OCI-M1 (cell line): ENCODE data around the gene EPSTI1.
"Not testable (repeated sequence)": the region's sequence is repeated elsewhere in the genome, so short reads cannot be mapped to it uniquely, and the experiment has no call there.

Experiments used
- DNase-seq: peaks from one replicate; lab custom pipeline; 2025; lab: John Stamatoyannopoulos, UW

EPSTI1 gene

DNA sequence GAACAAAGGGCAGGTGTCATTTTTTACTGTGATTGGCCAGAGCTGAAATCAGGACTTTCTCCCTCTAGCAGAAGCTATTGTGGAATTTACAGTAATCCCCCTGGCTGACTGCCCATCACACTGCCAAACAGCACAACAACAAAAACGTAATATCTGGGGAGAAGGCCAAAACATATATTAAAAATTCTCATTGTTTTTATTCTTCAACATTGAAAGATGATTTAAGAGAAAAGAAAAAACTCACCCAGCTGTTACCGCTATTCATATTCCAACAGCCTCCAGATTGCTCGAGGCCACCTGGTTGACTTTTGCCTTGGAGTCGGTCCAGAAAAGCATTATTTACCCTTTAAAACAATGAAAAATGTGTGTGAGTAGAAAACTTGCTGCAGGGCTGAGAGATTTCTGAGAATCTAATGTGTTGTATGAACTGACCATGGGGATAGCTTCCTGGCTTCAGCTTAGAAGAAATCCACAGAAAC lies 97.2 kb downstream of the EPSTI1 start:
- no peak for DNase-seq

DNA sequence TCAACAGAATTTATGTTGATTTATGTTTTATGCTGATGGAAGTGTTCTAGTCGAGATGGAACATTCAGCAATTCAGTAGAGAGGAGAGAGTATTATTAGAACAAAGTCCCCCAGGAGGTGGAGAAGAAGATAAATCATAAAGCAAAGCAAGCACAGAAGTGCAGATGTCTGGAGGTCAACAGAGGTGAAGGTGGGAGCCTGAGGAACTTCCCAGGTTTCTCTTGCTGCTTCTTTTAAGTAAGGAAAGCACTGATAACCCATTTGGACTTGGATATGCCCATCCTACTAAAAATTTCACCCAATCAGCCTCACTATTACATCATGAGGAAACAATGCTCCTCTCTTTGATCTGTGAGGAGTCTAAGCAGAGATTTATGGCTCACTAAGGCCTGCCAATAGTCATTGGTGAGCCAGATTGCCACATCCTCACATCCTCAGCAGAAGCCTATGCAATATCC lies 98.8 kb downstream of the EPSTI1 start:
- DNase-seq = no peak

GRCh38 chr13:42892760-42893159 lies 99.3 kb downstream of the EPSTI1 start:
- no peak for DNase-seq

- DNase-seq = no peak
These were observed 100.5 kb downstream of the EPSTI1 start for GRCh38 chr13:42891591-42891990.

- no peak for DNase-seq
These were observed 106.7 kb downstream of the EPSTI1 start for GRCh38 chr13:42885325-42885724.

DNA sequence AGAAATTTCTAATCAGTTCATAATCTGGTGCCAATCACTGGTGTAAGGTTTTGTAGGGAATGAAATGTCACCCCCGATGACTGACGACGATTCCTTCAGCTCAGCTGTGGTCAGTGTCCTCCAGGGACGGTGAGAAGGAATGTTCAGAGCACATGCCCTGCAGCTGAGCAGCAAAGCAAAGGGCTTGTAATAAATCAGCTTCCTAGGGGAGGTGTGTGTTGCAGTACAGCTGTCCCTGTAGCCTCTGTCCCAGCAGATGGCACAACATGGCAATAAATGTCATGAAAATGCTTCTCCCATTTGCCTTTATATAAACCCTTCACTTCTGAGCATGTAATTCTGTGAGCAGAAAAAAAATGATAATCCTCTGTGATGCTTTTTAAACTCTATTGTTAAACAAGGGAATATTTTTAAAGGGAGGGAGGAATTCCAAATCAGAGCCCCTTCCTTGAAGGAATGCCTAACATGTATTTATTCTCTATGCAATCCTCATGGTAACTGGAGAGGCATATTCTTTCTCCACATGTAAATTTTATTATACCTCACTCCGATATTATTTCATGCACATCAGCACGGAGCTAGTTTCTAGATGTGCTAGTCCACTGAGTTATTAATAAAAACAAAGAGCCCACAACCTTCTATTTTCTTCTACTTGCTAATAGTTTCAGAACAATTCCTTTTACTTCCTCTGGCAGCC lies 108.1 kb downstream of the EPSTI1 start:
- DNase-seq = peak; percentile 23

GRCh38 chr13:42883142-42883541 lies 108.9 kb downstream of the EPSTI1 start:
- DNase-seq = no peak

GRCh38 chr13:42880056-42880605 lies 111.9 kb downstream of the EPSTI1 start:
- DNase-seq = no peak

- no peak for DNase-seq
These were observed 113.3 kb downstream of the EPSTI1 start for GRCh38 chr13:42878721-42879120.

GRCh38 chr13:42876887-42877545 lies 115.0 kb downstream of the EPSTI1 start:
- DNase-seq = peak; percentile 28

DNA sequence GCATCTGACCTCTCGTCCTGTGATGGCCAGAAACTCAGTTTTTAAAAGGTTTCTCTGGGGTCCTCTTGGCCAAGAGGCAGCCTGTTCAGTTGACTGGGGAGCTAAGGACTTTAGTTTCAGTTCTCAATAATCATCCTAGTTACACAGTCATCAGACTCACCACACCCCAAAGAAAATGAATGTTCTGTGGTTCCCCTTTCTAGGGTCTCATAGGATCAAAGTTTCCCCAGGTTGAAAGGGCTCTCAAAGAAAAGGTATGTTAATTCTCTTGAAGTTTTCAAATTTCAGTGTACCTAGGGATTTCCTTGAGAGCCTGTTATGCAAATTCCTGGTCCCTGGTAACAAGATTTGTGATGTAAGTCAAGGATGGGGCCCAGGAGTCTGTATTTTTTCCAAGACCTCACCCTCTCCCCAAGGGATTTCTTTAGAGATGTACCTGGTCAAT lies 115.7 kb downstream of the EPSTI1 start:
- no peak for DNase-seq

DNA sequence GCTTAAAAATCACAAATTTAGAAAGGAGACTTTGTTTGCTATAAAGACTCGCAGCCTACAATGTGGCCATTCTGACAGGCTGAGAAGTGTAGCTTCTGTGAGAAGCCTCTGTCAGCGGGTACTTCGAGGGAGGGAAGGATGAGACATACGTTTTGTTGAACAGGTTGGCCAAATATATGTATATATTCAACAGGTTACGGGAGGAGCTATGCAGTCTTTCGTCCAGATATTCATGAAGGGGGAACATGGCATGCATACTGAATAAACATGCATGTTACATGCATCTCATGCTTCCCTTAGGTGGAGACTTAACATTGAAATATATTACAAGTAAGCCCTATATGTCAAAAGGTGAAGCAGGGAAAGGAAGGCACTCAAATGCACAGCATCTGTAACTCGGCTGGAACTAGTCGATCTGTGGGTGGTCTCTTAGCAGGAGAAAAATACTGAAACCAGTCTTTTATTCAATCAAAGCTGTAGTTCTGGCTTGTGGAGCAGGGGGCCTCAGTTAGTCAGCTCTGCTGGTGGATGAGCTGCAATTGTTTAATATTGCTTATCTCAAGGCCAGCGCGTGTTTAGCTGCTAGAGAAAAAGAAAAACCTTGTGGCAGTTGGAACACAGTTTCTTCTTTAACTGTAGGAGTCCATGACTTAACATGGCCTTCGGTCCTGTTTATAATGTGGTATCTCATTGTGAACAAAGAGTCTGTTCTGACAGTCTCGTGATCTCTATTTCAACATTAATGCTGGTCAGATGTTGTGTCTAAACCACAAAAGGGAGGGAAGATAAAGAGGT lies 116.4 kb downstream of the EPSTI1 start:
- DNase-seq = peak; percentile 73

DNA sequence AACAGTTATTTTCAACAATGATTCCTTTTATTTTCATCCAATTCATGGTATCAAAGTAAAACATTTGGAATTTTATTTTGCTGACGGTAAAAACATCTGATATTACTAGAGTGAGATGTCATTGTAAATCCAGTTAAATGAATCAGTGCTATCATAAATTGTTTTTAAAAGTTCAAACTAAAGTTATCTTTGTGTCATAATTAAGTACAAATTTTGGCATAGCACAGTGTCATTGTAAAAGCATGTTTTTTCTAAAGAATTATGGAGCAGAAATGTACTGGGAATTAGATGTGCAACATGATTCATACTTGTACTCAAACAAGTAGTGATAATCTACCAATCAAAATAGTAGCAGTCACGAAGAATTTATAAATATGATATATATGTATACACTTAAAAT lies 117.8 kb downstream of the EPSTI1 start:
- no peak for DNase-seq

GRCh38 chr13:42873081-42873480 lies 119.0 kb downstream of the EPSTI1 start:
- DNase-seq = no peak

DNA sequence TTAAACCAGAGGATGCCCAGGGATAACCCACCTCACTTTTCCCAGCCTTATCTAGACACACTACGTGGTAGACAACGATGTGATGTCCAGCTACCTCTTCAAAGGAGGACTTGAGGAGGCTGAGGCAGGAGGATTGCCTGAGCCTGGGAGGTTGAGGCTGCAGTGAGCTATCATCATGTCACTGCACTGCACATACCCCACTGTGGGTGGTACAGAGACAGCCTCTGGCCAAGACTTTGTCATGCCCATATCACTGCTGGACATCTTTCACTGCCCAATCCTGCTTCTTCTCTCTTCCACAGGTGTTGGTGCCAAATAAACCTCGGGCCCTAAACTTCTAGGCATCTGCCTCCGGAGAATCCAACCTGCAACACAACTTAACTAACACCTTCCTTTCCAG lies 124.8 kb downstream of the EPSTI1 start:
- no peak for DNase-seq

- no peak for DNase-seq
These were observed 126.3 kb downstream of the EPSTI1 start for GRCh38 chr13:42865768-42866102.

DNA sequence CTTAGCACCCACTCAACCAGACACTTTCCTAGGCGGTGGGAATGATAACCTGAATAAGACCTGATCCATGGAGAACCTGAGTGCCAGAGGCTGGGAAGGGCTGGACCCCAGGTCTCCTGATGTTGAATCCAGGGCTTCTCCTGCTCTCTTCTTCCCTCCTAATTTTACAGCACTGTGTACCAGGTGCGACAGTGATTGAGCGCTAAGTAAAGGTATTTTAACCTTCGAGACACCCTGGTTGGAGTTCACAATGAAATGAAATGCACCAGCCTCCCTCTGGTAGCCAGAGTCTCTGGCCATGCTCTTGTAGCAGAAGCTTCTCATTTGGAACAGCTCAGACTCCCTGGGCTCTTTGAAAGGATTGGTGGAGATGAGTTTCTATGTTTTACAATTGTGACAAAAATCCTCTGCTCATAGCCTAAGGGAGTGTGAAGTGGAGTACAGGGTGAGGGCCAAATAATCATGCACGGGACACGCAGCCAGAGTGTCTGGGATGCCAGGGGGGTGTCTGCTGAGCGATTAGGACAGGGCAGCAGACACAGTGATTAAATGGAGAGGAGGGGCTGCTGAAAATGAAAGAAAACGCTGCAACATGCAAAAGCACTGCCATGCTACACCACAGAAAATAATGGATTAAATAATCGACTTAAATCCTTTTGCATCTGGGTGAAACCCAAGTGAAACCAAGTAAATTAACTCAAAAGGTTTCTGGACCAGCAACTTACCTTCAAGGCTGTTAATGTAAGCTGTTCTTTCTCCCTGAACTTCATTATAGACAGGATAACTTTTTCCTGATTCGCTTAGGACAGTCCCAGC lies 126.9 kb downstream of the EPSTI1 start:
- no peak for DNase-seq

- not testable (repeated sequence) for DNase-seq
These were observed 129.7 kb downstream of the EPSTI1 start for GRCh38 chr13:42862370-42862769.

DNA sequence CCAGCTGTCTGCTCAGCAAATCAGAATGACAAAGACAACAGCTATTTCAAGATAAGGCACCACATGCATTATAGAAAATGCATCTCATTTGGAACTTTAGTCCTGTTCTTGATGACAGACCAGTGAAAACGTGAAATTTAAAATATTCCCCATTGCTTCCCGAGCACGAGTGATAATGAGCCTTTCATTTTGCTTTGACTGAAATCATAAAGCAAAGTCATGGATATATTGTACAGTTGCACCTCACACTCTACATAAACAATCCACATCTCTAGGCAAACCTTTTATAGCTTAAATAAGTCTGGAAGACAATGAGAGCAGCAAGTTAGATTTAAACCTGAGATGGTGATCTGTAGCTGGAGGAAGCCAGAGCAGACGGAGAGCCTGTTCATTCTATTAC lies 131.6 kb downstream of the EPSTI1 start:
- no peak for DNase-seq

- DNase-seq = no peak
These were observed 132.3 kb downstream of the EPSTI1 start for GRCh38 chr13:42859760-42860159.

- no peak for DNase-seq
These were observed 136.6 kb downstream of the EPSTI1 start for GRCh38 chr13:42855410-42855809.

- no peak for DNase-seq
These were observed 139.9 kb downstream of the EPSTI1 start for GRCh38 chr13:42852136-42852535.
